IMR-90 (cell line): ENCODE data around the gene SERHL2. TPM values are rescaled to one million over a fixed set of nuclear protein-coding genes. Genes with fewer than 3 reads are reported as not detected.

Experiments used
- ATAC-seq: fragments of 200-7000 bp; cut with Tn5 transposase; 2 replicates; pipeline ENCODE4 v1.9.1; 2020; ENCODE audit warnings: low read depth, mild to moderate bottlenecking, moderate library complexity
- BruUV-seq: library from RNA; stranded (reverse); fragments of 400-500 nt; replicated peaks from 2 replicates; lab custom pipeline; 2021; lab: Mats Ljungman, UMichigan
- CTCF ChIA-PET: fragments of 300-600 bp; formaldehyde crosslinking; extraction: SDS; loops from one replicate; lab custom pipeline; 2021; ENCODE audit warnings: antibody characterized with exemption; lab: Yijun Ruan, JAX
- POLR2A ChIA-PET: fragments of 300-600 bp; sonication (Branson Sonifier 250); formaldehyde crosslinking; loops from one replicate; lab custom pipeline; 2022; ENCODE audit warnings: antibody characterized with exemption; ENCODE audit not compliant: unreplicated experiment; lab: Charles Lee
- DNase-seq: peaks from one replicate; pipeline ENCODE4 v3.0.0; 2013
- H2AFZ ChIP-seq: replicated peaks from 2 replicates; pipeline ENCODE3; 2013; ENCODE audit warnings: low read length, mild to moderate bottlenecking; ENCODE audit not compliant: poor library complexity
- H2AK5ac ChIP-seq: 2 replicates; pipeline ENCODE4 v1.6.1; 2013; ENCODE audit warnings: low read depth, low read length, inconsistent platforms
- H2AK9ac ChIP-seq: replicated peaks from 2 replicates; pipeline ENCODE3; 2013; ENCODE audit warnings: mild to moderate bottlenecking, low read depth, low read length, moderate library complexity; ENCODE audit not compliant: poor library complexity
- H2BK120ac ChIP-seq: 2 replicates; pipeline ENCODE4 v1.6.1; 2013; ENCODE audit warnings: low read depth, low read length, inconsistent platforms
- H2BK15ac ChIP-seq: 3 replicates; pipeline ENCODE4 v1.6.1; 2013; ENCODE audit warnings: low read depth, low read length, inconsistent platforms
- H2BK20ac ChIP-seq: 2 replicates; pipeline ENCODE4 v1.6.1; 2013; ENCODE audit warnings: low read depth, mild to moderate bottlenecking, inconsistent platforms, low read length, moderate library complexity
- H2BK5ac ChIP-seq: 2 replicates; pipeline ENCODE4 v1.6.1; 2013; ENCODE audit warnings: mild to moderate bottlenecking, low read depth, low read length, inconsistent platforms; ENCODE audit not compliant: poor library complexity, severe bottlenecking
- H3K14ac ChIP-seq: replicated peaks from 2 replicates; pipeline ENCODE4 v1.6.1; 2013; ENCODE audit warnings: low read depth, low read length, inconsistent platforms
- H3K18ac ChIP-seq: 2 replicates; pipeline ENCODE4 v1.6.1; 2013; ENCODE audit warnings: low read depth, low read length, control low read depth
- H3K23ac ChIP-seq: 2 replicates; pipeline ENCODE4 v1.6.1; 2013; ENCODE audit warnings: low read depth, low read length, inconsistent platforms
- H3K27ac ChIP-seq: 2 replicates; pipeline ENCODE4 v1.5.1; 2013; ENCODE audit warnings: mild to moderate bottlenecking, control low read depth, low read length; ENCODE audit not compliant: insufficient read depth
- H3K27me3 ChIP-seq: 2 replicates; pipeline ENCODE4 v1.6.1; 2013; ENCODE audit warnings: low read length; ENCODE audit not compliant: control insufficient read depth, insufficient read depth
- H3K36me3 ChIP-seq: 2 replicates; pipeline ENCODE4 v1.6.1; 2013; ENCODE audit warnings: low read length, mixed read lengths; ENCODE audit not compliant: control insufficient read depth, insufficient read depth
- H3K4ac ChIP-seq: 2 replicates; pipeline ENCODE4 v1.6.1; 2013; ENCODE audit warnings: low read depth, low read length, inconsistent platforms
- H3K4me1 ChIP-seq: 2 replicates; pipeline ENCODE4 v1.6.1; 2013; ENCODE audit warnings: low read length, mixed read lengths; ENCODE audit not compliant: control insufficient read depth, insufficient read depth
- H3K4me2 ChIP-seq: 2 replicates; pipeline ENCODE4 v1.6.1; 2013; ENCODE audit warnings: low read depth, mild to moderate bottlenecking, control low read depth, low read length, moderate library complexity
- H3K4me3 ChIP-seq: 2 replicates; pipeline ENCODE4 v1.5.1; 2013; ENCODE audit warnings: low read depth, mild to moderate bottlenecking, control low read depth, low read length, moderate library complexity; ENCODE audit not compliant: insufficient read depth
- H3K56ac ChIP-seq: 2 replicates; pipeline ENCODE4 v1.6.1; 2013; ENCODE audit warnings: low read length, inconsistent platforms; ENCODE audit not compliant: insufficient read depth; ENCODE audit errors: extremely low read depth
- H3K79me1 ChIP-seq, 2 experiments: 2 replicates each; pipeline ENCODE4 v1.6.1; 2013; ENCODE audit warnings: low read length in 2 of 2, inconsistent platforms in 1 of 2, low read depth in 1 of 2
- H3K9ac ChIP-seq: 2 replicates; pipeline ENCODE4 v1.6.1; 2013; ENCODE audit warnings: low read depth, low read length, control low read depth
- H3K9me1 ChIP-seq: 2 replicates; pipeline ENCODE4 v1.6.1; 2013; ENCODE audit warnings: low read length, inconsistent platforms; ENCODE audit not compliant: insufficient read depth
- H3K9me3 ChIP-seq: 2 replicates; pipeline ENCODE4 v1.6.1; 2013; ENCODE audit warnings: low read length; ENCODE audit not compliant: control insufficient read depth, insufficient read depth
- H4K20me1 ChIP-seq: 2 replicates; pipeline ENCODE4 v1.6.1; 2013; ENCODE audit warnings: low read length, inconsistent platforms; ENCODE audit not compliant: insufficient read depth
- H4K5ac ChIP-seq: 2 replicates; pipeline ENCODE4 v1.6.1; 2013; ENCODE audit warnings: mild to moderate bottlenecking, low read depth, low read length, control low read depth
- H4K8ac ChIP-seq, 2 experiments: 2 replicates each; pipeline ENCODE4 v1.6.1; 2013; ENCODE audit warnings: low read depth in 2 of 2, low read length in 2 of 2, control low read depth in 1 of 2, inconsistent platforms in 1 of 2
- H4K91ac ChIP-seq: 2 replicates; pipeline ENCODE4 v1.6.1; 2013; ENCODE audit warnings: low read depth, low read length, inconsistent platforms; ENCODE audit not compliant: insufficient read depth
- BHLHE40 ChIP-seq: fragments of 150-350 bp; IDR thresholded peaks from 2 replicates; pipeline ENCODE4 v1.6.1; 2016; ENCODE audit warnings: mild to moderate bottlenecking, low read depth, low read length
- CEBPB ChIP-seq: IDR thresholded peaks from 2 replicates; pipeline ENCODE4 v1.6.1; 2012; ENCODE audit warnings: low read depth, low read length, improper control_type of control experiment
- CHD1 ChIP-seq: IDR thresholded peaks from 2 replicates; pipeline ENCODE4 v1.6.1; 2012; ENCODE audit warnings: low read depth, low read length, improper control_type of control experiment
- CTCF ChIP-seq: conservative IDR thresholded peaks from 2 replicates; pipeline ENCODE4 v1.5.1; 2012; ENCODE audit warnings: mild to moderate bottlenecking, low read depth, low read length, improper control_type of control experiment
- ELK1 ChIP-seq: fragments of 150-350 bp; IDR thresholded peaks from 2 replicates; pipeline ENCODE4 v1.6.1; 2016; ENCODE audit warnings: low read depth, mild to moderate bottlenecking, low read length, moderate library complexity, borderline replicate concordance
- FOS ChIP-seq: fragments of 150-350 bp; IDR thresholded peaks from 2 replicates; pipeline ENCODE4 v1.6.1; 2016; ENCODE audit warnings: low read depth, low read length
- MAFK ChIP-seq: IDR thresholded peaks from 2 replicates; pipeline ENCODE4 v1.6.1; 2012; ENCODE audit warnings: low read depth, low read length, improper control_type of control experiment
- MAZ ChIP-seq: IDR thresholded peaks from 2 replicates; pipeline ENCODE4 v1.6.1; 2012; ENCODE audit warnings: low read depth, mild to moderate bottlenecking, low read length, improper control_type of control experiment, moderate library complexity, borderline replicate concordance
- MXI1 ChIP-seq: IDR thresholded peaks from 2 replicates; pipeline ENCODE4 v1.6.1; 2012; ENCODE audit warnings: low read depth, mild to moderate bottlenecking, low read length, moderate library complexity, borderline replicate concordance
- NFE2L2 ChIP-seq: fragments of 150-350 bp; IDR thresholded peaks from 2 replicates; pipeline ENCODE4 v1.6.1; 2016; ENCODE audit warnings: low read depth, mild to moderate bottlenecking, low read length
- POLR2A ChIP-seq: IDR thresholded peaks from 2 replicates; pipeline ENCODE4 v1.6.1; 2012; ENCODE audit warnings: mild to moderate bottlenecking, low read depth, low read length
- RAD21 ChIP-seq: IDR thresholded peaks from 2 replicates; pipeline ENCODE4 v1.6.1; 2012; ENCODE audit warnings: low read length, improper control_type of control experiment
- RCOR1 ChIP-seq: IDR thresholded peaks from 2 replicates; pipeline ENCODE4 v1.6.1; 2012; ENCODE audit warnings: mild to moderate bottlenecking, low read length, improper control_type of control experiment; ENCODE audit not compliant: insufficient replicate concordance
- RFX5 ChIP-seq: IDR thresholded peaks from 2 replicates; pipeline ENCODE4 v1.8.0; 2012; ENCODE audit warnings: low read depth, mild to moderate bottlenecking, low read length, moderate library complexity
- SMC3 ChIP-seq: fragments of 150-350 bp; IDR thresholded peaks from 2 replicates; pipeline ENCODE4 v1.6.1; 2016; ENCODE audit warnings: low read depth, mild to moderate bottlenecking, antibody characterized with exemption, low read length, moderate library complexity
- USF2 ChIP-seq: fragments of 150-350 bp; IDR thresholded peaks from 2 replicates; pipeline ENCODE4 v1.6.1; 2017; ENCODE audit warnings: mild to moderate bottlenecking, antibody characterized with exemption, low read length, low read depth
- WGBS, 2 experiments: methylation state at CpG; one replicate each; pipeline versions ENCODE4 v1.1.5 to v1.1.7; 2013; ENCODE audit warnings: missing lambda C conversion rate in 2 of 2; ENCODE audit not compliant: insufficient read length in 1 of 2; ENCODE audit errors: extremely low coverage in 2 of 2; 5-methylcytosine and 5-hydroxymethylcytosine counted together
- dilution Hi-C: fragments of 300-500 bp; cut with HindIII; formaldehyde crosslinking; loops from one replicate; pipeline ENCODE4 v1.14.3; 2018; ENCODE audit warnings: low sequenced_read_pairs; ENCODE audit not compliant: unreplicated experiment
- in situ Hi-C: fragments of 300-500 bp; cut with MboI; formaldehyde crosslinking; loops from 3 replicates; pipeline ENCODE4 v1.14.3; 2019; ENCODE audit warnings: low sequenced_read_pairs, inconsistent platforms, mixed read lengths
- intact Hi-C: fragments of 100-400 bp; cut with micrococcal nuclease; formaldehyde crosslinking; loops from 2 replicates; pipeline ENCODE4 v1.10.0; 2022
- polyA plus RNA-seq, 3 experiments: library from polyadenylated mRNA; depleted of rRNA; stranded (reverse); fragments of >200 nt; gene quantifications; 2 replicates each; pipeline ENCODE4 v1.2.3, GENCODE V29; 2012; ENCODE audit warnings: low replicate concordance in 1 of 3
- total RNA-seq: library from RNA; depleted of rRNA; stranded (reverse); fragments of >200 nt; gene quantifications from 2 replicates; pipeline ENCODE4 v1.2.3, GENCODE V29; 2012

SERHL2 gene
- total and polyA plus RNA-seq, 2 of the 4 experiments (the other 2 are of a cell fraction): 4.5 to 5.0 TPM

- Histone ChIP-seq H2AK5ac (peak overlapping the region; percentile 27), H3K4me1 (peaks cover 26% of the 10 kb centered on the region), H3K14ac (peak overlapping the region; percentile 85), H3K4me2 (peak overlapping the region; percentile 99), H3K23ac (peak overlapping the region; percentile 86), H2BK20ac (no peak overlapping the region), H3K56ac (peak overlapping the region; percentile 79), H2BK15ac (peak overlapping the region; percentile 66; the same call in 1 of the 3 replicates), H4K5ac (peak overlapping the region; percentile 3), H3K27ac (peak overlapping the region; percentile 99), H3K4me3 (peak overlapping the region; percentile 75), H2BK120ac (peak overlapping the region; percentile 53), H3K36me3 (peaks cover 6% of the 10 kb centered on the region), H3K27me3 (no peaks in the 10 kb centered on the region), H2AFZ (peak overlapping the region; percentile 80), H3K9me1 (peaks cover 24% of the 10 kb centered on the region), H3K4ac (peak overlapping the region; percentile 49), H2BK5ac (peak overlapping the region; percentile 98), H3K18ac (peak overlapping the region; percentile 18; the same call in 1 of the 2 replicates), H3K9me3 (no peaks in the 10 kb centered on the region), H3K9ac (peak overlapping the region; percentile 91), H4K8ac (peak overlapping the region; percentile 3 to 56; a peak in 3 of 4 replicates), H4K91ac (peak overlapping the region; percentile 80), H4K20me1 (peaks cover 48% of the 10 kb centered on the region), H3K79me1 (peaks cover 8 to 50% of the 10 kb centered on the region in 2 experiments; a peak in 3 of 4 replicates), H2AK9ac (peak overlapping the region; percentile 97)
- in situ Hi-C loops (no loop called here), dilution Hi-C loops (no loop called here), intact Hi-C loops (no loop called here)
- DNase-seq: no peak
- BruUV-seq: no TSS peak
- WGBS, 2 experiments: 0% methylated on average over 1 of the region's 10 CpGs; no CpG with 5 or more reads in 1 of the 2 experiments
- ChIA-PET POLR2A (interaction anchor here (1.1 kb wide), 1 partner anchor 208 kb away, joined by 4 read pairs; no protein-coding TSS in a partner anchor), CTCF (no interaction called here)
- TF ChIP-seq MAZ (no peak), FOS (no peak), RCOR1 (no peak), USF2 (no peak), BHLHE40 (no peak), POLR2A (no peak), RFX5 (no peak), NFE2L2 (no peak), SMC3 (no peak), MAFK (no peak), CHD1 (no peak; the same call in 1 of the 2 replicates), MXI1 (no peak), ELK1 (no peak), RAD21 (no peak), CTCF (no peak), CEBPB (no peak)
- no peak for ATAC-seq
Measured at GRCh38 chr22:42613872-42614301, 60.1 kb downstream of the SERHL2 start.
